ENCODE data around the gene LRRC3.

Gene LRRC3

GRCh38 chr21:44480200-44481053, 25.1 kb downstream of the LRRC3 start:
- DNase-seq, result no peak

- no peak for DNase-seq
Observed at GRCh38 chr21:44482581-44483287, 27.4 kb downstream of the LRRC3 start.

DNA sequence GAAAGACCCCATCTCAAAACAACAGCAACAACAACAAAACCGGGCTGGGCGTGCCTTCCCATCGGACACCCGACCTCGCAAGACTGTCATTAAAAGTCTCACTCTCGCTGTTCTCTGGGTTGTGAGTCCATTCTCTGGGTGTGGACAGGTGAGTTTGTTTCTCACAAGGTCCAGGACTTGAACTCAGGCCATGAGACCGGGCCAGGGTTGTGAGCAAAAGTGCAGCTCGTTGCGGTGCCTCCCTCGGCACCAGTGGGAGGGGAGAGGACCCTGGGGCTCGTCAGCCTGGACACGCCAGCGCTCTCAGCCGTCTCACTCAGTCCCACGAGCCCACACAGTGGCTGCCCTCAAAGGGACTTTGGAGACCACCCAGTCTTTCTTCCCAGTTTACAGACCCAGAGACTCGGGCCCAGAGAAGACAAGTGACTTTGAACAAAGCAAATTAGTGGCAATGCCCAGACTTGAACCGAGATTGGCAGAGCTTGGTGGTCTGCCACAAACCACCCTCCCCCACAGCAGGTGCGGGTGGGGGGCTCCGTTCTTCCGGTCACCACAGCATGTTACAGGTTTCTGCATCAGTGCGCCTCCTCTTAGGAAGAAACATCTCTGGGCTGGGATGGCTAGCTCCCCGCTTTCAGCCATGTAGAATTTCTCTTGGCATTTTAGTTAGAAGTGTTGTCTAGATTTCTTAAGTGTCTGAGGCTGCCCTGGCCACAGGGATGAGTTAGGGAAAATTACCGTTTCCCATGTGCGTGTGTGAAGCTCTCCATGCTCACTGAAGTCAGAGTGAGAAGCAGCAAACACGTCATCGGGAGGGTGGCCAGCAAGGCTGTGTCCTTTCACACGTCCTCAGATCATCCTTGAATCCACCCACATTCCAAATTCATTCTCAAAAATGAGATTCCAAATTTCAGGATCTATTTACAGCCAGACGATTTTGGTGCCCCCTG, 28.3 kb downstream of the LRRC3 start:
- no peak for DNase-seq

GRCh38 chr21:44484498-44485253, 29.4 kb downstream of the LRRC3 start:
- no peak for DNase-seq

DNA sequence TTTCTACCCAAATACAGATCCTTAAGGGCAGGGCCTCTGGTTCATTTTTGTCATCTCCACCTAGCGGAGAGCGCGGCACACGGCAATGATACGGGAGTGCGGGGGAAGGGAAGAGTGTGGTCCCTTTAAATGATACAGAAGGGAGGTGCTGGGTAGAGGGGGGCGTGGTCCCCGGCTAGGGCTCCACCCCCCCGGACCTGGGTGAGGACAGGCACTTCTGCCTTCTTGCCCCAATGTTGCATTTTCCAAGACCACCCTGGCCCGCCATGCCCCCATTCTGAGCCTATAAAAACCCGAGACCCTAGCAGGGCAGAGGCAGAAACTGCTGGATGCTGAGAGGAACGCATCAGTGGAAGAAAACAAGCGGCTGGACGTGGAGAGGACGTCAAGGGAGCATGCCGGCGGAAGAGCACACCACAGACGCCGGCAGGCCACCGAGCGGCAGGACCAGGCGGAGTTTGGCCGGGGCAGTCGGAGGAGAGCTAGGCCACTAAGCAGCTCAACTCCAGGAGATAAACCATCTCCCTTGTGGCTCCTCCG, 30.0 kb downstream of the LRRC3 start:
- peak; percentile 51 to 54 for DNase-seq

GRCh38 chr21:44485796-44486195, 30.5 kb downstream of the LRRC3 start:
- no peak for DNase-seq

- no peak for DNase-seq
Observed at GRCh38 chr21:44486302-44486701, 31.0 kb downstream of the LRRC3 start.

- peak; percentile 16 to 43 for DNase-seq
Observed at GRCh38 chr21:44487831-44488230, 32.5 kb downstream of the LRRC3 start.

DNA sequence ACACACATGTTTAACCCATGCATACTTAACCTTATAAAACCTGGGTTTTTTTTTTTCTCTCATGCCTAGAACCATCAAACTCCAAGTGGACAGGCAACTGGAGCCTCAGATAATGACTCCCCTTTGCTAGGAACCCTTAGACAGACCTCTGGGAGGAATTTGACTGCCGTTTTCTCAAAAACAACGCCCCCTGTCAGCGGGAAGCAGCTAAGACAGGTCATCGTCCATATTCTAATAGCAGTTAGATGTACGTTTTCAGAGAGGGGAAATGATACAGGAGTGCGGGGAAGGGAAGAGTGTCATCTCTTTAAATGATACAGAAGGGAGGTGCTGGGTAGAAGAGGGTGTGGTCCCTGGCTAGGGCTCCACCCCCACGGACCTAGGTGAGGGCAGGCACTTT, 34.7 kb downstream of the LRRC3 start:
- no peak for DNase-seq

DNA sequence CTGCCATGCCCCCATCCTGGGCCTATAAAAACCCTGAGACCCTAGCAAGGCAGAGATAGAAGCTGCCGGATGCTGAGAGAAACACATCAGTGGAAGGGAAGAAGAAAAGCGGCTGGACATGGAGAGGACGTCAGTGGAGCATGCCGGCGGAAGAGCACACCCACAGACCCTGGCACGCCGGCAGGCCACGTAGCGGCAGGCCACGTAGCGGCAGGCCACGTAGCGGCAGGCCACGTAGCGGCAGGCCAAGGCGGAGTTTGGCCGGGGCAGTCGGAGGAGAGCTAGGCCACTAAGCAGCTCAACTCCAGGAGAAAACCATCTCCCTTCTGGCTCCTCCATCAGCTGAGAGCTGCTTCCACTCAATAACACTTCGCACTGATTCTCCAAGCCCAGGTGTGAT, 35.1 kb downstream of the LRRC3 start:
- no peak for DNase-seq

DNA sequence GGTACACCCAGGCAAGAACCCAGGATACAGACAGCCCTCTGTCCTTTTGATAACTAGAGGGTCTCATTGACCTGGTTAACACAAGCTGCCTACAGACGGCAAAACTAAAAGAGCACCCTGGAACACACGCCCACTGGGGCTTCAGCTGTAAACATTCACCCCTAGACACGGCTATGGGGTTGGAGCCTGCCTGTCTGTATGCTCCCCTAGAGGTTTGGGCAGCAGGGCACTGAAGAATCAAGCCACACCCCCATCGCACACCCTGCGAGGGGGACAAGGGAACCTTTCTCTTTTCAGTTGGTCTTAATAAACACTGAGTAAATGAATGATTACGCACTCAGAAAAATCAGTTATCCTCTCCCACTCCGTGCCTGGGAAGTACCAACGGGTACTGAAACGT, 35.5 kb downstream of the LRRC3 start:
- DNase-seq, result no peak

DNA sequence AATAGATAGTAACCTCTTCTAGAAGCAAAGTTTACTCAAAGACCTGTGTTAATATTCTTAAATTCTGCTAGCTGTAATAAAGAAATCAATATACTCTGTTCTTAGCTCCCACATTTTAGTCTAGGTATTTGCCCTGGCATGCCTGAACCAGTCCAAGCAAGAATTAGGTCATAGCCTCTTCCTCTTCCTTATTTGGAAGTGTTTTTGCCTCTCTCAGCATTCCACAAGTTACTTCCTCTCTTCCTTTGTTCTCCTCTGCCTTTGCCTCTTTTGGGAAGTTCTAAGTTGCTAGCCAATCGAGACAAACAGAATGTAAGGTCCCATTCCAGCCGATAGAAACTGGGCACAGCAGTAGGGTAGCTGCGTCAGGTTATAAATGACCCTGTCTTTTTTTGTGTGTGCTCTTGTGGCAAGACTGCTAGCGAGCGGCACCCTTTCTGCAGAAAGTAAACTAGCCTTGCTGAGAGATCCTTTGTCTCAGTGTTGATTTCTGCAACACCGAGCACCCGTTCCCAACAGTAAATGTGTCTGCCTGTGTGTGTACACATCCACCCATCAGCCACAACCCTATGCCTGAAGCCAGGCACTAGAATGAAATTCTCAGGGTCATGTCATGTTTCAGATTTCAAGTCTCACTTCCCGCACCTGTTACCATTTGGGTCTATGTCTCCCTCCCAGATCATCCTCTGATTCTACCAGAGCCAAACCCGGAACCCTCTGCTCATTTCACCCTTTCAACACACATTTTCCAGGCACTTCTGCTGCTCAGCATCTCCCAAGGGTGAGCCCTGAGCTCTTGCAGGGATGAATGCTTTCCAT, 37.5 kb downstream of the LRRC3 start:
- no peak for DNase-seq

DNA sequence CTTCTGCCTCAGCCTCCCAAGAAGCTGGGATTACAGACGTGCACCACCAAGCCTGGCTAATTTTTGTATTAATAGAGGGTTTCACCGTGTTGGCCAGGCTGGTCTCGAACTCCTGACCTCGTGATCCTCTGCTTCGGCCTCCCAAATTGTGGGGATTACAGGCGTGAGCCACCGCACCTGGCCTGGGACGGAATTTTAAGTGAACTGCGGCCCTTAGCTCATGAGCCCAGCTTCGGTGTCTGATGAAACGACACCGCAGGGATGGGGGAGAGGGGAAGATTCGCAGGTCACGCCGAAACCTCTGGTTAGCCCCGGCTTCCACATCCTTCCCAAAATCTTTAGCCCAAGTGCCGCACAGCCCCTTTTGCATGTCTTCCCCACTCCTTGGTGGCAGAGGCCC, 39.1 kb downstream of the LRRC3 start:
- DNase-seq, result no peak

GRCh38 chr21:44494956-44495355, 39.6 kb downstream of the LRRC3 start:
- DNase-seq, result no peak

DNA sequence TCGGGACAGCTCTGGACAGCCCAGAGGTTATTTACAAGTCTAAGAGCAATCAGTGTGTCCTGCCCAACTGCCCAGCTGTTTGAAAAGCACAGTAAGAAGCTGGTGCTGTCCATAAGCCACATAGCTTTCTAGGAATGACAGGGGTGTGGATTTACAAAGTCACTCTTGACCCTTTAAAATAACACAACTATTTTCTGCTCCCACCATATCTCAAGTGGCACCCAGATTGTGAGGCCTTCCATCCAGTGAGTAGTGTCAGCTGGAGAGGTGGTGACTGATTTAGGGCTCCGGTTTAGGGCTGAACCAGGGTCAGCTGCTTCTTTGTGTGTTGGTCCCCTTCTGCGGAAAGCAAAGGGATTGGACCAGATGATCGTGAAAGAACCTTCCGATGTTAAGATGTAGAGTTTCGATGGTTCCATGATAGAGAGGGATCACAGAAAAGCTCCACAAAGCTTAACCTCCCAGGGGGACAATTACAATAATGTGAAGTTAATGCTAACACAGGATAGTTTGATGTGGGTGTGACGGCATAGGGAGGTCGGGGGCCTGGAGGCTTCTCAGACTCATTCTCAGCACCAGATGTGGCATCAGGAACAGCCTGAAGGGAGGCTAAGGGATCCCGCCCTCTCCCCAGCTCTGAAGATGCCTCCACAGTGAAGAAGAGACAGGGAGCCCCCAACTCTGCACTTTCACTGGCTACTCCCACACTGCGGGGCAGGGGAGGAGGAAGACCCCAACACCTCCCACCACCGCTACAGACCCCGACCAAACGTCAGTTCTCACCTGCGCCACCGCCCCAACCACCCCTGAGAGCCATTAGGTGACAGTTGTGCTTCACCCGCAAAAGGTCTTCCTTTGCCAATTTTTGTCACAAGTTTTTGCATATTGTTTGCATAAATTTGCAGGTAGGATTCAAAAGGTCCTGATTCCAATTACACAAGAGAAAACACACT, 40.6 kb downstream of the LRRC3 start:
- DNase-seq, result no peak

DNA sequence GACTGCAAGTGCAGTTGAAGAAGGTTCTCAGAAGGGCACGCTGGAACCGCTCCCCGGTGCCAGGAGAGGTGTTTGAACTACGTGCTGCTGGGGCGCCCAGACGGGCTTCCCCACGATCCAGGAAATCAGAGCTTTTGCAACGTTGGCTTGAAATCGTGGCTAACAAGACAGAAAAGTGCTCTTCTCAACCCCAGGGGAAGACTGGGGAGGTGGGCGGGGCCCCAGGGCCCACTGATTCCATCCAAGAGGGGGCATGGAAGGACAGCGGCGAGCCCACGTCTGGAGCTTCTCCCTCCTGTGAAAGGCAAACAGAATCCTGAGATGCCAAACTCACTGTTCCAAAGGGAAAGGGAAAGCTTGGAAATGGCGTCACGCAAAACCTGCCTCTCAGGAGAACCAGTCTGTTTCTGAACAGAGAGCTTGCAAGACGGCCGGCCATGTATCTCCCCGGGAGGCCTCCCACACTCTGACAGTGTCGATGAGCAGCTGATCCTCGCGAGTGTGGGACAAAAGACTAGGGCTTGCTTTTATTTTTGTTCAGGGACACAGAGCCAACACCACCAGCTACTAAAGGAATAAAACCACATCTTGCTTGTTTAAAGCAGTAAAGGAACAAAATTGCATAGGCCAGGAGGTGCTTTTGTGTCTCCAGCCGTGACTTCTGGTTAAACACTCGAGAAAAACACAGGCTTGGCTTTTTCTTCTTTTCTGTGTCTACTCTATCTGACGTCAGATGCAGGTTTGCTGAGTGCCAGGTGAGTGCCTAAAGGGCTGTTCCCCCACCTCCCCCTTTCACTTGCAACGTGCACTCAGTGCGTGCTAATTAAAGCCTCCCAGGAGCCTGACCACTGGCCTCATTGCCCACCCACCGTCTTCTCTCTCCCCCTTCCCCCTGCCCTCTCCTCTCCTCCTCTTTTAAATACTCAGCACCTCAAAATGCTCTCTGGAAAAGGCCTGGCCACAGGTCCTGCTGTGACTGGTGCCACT, 41.5 kb downstream of the LRRC3 start:
- DNase-seq, result no peak

DNA sequence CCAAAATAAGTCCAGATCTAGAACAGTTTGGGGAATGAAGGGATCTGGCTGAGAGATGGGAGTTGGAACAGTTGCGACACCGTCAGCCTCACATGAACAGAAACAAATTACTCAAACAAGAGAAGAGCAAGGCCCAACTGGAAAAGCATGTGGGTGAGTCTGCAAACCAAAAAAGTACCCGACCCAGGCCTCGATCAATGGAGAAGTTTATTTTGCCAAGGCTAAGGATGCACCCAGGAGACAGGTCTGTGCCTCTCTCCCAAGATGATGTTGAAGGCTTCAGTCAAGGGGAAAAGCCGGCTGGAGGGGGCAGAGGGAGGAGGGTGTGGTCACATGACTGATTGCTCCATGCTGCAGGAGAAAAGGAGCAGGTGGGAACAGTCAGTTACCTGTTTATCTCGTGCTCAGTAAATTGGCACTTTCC, 42.4 kb downstream of the LRRC3 start:
- DNase-seq, result no peak
